HG02678 (cell line): ENCODE data around the gene TRIM28.
A peak's percentile ranks its signal among the peaks of the same experiment; 100 is the strongest.

Experiments used
- ATAC-seq: cut with Tn5 transposase; IDR thresholded peaks from one replicate; pipeline ENCODE4 v1.9.1; 2021; ENCODE audit warnings: mild to moderate bottlenecking, moderate library complexity; ENCODE audit not compliant: unreplicated experiment

The TRIM28 gene

DNA sequence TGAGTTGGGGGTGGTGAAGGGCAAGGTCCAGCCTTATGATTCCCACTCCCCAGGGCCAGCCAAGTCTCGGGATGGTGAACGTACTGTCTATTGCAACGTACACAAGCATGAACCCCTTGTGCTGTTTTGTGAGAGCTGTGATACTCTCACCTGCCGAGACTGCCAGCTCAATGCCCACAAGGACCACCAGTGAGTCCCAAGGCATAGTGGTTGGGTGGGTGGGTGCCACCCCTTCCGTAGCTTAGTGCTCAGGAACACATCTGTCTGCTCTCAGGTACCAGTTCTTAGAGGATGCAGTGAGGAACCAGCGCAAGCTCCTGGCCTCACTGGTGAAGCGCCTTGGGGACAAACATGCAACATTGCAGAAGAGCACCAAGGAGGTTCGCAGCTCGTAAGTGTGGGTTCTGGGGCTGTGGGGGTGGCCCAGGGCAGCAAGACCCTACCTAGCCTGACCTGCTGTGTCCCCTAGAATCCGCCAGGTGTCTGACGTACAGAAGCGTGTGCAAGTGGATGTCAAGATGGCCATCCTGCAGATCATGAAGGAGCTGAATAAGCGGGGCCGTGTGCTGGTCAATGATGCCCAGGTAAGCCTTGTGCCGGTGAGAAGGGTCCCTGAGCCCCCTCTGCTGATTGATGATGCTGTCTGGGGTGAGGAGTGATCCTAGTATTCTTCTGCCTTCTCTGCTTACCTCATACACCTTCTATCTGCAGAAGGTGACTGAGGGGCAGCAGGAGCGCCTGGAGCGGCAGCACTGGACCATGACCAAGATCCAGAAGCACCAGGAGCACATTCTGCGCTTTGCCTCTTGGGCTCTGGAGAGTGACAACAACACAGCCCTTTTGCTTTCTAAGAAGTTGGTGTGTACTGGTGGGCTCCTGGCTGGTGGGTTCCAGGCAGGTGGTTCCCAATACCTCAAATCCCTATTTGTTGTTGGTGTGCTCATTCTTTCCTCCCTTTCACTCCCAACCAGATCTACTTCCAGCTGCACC lies 3.8 kb downstream of the TRIM28 start:
- ATAC-seq = no peak

DNA sequence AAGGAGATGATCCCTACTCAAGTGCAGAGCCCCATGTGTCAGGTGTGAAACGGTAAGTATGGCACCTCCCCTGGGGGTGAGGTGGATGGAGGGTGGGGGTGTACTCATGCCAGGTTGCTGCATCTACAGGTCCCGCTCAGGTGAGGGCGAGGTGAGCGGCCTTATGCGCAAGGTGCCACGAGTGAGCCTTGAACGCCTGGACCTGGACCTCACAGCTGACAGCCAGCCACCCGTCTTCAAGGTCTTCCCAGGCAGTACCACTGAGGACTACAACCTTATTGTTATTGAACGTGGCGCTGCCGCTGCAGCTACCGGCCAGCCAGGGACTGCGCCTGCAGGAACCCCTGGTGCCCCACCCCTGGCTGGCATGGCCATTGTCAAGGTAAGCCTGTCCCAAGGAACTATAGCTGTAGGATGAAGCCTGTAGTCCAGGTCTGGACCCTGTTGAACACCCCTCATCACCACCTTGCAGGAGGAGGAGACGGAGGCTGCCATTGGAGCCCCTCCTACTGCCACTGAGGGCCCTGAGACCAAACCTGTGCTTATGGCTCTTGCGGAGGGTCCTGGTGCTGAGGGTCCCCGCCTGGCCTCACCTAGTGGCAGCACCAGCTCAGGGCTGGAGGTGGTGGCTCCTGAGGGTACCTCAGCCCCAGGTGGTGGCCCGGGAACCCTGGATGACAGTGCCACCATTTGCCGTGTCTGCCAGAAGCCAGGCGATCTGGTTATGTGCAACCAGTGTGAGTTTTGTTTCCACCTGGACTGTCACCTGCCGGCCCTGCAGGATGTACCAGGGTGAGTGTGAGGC lies 5.2 kb downstream of the TRIM28 start:
- no peak for ATAC-seq

DNA sequence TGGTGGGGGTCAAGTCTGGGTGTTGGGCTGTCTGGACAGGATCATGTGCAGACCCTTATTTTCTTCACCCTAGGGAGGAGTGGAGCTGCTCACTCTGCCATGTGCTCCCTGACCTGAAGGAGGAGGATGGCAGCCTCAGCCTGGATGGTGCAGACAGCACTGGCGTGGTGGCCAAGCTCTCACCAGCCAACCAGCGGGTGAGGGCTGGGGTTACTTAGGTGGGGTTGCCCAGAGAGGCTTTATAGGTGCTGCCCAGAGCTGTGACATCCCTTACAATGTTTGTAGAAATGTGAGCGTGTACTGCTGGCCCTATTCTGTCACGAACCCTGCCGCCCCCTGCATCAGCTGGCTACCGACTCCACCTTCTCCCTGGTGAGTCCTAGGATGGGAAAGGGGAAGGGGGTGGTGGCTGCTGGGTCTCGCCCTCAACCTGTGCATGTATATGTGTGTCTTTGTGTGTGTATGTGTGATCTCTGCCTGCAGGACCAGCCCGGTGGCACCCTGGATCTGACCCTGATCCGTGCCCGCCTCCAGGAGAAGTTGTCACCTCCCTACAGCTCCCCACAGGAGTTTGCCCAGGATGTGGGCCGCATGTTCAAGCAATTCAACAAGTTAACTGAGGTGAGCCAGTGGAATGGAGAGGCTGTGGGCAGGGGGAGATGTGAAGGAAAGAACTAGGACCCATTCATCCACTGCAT lies 5.9 kb downstream of the TRIM28 start:
- ATAC-seq = no peak

DNA sequence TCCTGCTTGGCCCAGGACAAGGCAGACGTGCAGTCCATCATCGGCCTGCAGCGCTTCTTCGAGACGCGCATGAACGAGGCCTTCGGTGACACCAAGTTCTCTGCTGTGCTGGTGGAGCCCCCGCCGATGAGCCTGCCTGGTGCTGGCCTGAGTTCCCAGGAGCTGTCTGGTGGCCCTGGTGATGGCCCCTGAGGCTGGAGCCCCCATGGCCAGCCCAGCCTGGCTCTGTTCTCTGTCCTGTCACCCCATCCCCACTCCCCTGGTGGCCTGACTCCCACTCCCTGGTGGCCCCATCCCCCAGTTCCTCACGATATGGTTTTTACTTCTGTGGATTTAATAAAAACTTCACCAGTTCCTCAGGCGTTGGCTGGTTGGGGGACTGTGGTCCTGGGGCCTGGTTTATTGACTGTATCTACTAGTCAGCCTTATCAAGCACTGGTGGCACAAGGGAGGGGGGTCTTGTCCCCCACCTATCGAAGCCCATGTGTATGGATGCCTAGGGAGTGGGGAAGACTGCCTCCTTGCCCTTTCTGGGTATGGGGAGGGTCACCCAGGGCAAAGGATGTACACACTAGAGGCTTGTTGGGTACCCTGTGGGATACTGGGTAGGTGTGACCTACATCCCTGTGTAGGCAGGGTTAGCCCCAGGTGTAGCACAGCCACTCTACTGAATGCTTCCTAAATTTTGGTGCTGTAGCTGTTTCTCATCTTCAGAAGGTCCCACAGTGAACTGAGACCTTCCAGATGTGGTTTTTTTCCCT lies 6.7 kb downstream of the TRIM28 start:
- no peak for ATAC-seq

DNA sequence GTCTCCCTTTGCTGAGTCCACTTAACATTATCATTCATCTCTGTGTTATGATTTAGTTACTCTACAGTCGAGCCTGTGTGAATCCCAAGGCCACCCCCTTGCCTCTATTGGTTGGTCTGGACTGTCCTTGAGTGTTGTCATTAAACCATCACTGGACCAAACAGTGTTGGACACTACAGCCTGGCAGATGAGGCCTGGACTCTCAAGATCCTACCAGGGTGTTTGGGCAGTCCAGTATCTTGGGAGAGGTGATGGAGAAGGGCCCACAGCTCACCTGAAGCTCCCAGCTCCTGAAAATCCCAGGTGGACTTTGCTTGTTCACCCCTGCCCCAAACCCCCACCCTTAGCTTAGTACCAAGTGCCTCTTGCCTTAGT lies 7.2 kb downstream of the TRIM28 start:
- no peak for ATAC-seq

DNA sequence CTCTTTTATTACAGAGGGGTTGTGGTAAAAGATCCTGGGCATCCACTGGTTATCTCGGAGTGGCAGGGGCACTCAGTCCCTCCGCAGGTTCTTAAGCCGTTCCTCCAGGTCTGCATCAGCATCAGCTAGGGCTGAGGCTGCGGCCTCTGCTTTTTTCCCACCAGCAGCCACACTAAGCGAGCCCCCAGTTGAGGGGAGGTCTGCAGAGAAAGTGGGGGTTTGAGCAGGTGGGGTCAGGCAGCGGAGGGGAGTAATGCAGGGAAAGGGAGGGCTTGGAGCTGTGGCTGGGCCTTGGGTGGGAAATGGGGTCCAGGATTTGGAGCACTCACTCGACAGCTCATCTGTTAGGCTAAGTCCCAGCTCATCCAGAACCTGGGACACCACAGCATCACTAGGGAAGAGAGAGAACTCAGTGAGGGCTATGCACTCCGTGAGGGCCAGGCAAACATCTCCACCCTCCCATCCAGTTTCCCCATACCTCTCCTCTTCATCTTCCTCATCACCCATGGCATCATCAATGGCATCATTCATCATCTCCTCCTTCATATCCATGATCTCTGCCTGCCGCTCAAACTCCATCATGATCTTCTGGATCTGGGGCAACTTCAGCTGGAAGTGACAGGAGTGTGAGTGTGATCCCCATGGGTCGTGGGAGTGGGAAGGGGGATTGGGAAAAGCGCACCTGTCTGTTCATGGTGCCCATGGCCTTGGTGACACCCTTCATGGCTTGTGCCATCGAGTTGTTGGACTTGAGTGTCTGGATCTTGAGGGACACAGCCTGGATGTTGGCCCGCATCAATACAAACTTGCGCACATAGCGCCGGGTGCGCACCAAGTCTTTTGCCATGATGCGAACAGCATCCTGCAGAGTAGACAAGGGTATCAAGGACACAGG lies 8.0 kb downstream of the TRIM28 start:
- ATAC-seq = no peak

DNA sequence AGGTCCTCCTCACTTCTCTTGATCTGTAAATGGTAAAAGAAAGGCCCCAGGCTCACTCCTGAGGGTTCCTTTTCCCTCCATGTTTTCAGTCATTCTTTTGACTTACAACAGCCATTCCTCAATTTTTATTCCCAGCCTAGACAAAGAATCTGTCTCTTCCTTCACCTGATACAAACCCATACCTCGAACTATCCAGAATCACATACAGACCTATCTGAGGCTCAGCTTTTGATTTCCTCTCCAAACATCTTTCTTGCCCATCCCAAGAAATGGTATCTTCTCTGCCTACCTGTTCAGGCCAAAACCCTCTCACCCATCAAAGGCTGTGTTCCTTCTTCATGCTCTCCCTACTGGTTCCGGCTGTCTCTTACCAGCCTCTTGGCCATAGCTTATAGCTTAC lies 8.8 kb downstream of the TRIM28 start:
- ATAC-seq = no peak

DNA sequence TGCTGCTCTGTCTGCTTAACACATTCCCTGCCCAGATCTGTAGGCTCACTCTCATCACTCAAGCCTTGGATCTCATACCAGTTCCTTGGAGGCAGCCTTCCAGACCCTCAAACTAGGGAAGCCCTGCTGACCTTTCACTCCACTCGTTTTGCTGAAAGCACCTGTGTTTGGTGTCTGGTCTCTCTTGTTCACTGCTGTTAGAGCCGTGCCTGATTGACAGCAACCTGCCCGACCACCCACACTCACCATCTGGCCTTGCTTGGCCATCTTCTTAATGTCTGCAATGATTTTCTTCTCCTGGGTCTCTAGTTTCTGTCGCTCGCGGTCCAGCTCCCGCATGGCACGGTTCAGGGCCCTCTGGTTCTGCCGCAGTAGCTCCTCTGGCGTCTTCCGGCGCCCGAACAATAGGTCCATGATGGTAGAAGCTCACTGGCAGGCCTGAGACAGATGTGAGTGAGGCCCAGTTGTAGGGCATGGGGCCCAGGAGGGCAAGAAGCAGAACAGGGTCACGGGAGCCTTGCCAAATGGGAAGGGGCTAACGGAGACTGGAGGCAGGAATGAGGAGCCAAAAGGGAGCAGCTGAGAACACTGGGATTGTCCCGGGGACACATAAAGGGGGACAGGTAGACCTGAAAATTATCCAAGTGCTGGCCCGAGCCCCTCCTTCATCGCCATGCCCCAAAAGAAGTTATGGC lies 10.1 kb downstream of the TRIM28 start:
- ATAC-seq = no peak

DNA sequence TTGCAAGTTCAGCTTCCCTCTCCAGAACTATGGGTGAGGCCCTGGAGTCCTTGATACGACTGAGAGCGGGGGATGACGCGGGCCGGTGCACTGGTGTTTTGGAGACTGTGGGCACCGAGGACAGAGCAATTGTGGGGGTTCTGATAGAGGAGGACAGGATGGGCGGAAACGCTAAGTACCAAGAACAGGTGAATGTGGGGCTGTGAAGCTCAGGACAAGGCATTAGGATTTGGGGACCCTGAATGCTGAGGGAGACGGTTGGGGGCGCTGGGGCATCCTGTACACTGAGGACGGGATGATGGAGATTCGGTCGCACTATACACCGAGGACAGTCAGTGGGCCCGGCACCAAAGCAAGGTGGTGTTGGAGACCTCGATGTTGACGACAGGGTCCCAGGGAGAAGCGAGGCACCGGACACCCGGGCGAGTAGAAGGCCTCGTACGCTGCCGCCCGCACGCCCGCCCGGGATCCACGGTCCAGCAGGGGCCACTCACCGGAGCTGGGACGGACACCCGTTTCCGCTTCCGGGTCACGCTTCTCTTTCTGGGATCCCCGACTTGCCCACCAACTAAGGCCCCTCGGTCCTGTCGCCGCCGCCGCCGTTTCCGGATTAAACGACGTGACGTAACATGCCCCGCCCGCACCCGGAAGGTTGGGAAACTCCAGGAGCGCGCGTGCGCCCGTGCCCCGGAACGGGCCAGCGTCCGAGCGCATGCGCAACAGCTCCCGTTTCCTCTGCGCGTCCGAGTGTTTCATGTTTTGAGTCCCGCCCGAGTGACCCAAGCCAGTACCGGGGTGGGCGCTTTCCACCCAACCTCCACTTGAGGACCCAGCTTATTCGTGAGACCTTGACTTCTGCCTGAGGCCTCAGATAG lies 10.9 kb downstream of the TRIM28 start, which contains the start of gene CHMP2A:
TSS of gene CHMP2A (minus strand) at position 612 of the 875 bp plus-strand sequence. CDS start 893 bp downstream, outside the sequence.
- peak; percentile 35 for ATAC-seq

DNA sequence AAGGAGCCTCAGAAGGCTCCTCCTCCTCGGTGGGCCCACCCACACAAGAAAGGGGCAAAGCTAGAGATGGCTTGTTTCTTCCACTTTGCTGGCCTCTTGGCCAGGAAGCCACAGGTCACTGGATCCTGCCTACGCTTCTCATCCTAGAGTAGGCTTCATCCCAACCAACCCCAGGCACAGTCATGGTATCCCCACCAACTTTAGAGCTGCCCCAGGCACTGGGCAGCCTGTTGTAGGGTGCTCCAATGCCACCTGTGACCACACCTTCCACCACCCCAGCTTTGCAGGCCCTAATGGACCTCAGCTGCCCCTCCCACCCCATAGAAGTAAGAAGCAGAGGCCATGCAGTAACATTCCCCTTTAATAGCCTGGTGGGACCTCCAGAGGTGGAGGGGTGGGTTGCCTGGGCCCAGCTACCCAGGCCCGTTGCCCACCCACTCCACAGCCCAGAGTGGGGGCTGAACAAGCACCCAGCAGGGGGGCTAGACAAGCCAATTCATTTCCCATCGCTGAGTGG lies 11.6 kb downstream of the TRIM28 start:
- no peak for ATAC-seq

DNA sequence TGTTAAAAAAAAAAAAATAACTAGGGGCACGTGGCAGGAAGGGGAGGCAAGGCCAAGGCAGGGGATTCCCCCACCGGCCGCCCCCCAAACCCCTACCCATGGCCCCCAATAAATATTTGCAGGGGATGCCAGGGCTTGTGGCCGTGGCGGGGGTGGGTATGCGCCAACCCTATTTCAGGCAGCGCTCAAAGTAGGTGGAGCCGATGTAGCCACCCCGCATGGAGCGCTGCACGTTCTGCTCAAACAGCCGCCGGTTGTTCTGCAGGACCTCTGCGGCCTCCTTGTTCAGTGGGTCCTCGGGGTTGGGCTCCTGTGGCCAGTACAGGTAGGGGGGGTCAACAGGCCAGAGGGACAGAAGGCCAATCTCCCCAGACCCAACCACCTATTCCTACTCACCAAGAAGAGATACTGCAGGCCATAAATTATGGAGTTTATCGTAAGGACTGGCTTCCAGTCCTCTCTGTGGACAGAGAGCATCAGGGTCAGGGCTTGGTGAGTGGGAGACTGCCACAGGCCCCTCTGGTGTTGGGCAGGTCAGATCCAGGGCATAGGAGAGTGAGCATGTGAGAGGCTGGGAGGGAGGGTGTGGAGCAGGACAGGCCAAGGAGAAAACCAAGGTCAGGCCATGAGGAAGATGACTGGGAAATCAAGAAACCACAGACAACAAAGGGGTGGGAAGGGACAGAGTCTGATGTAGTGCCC lies 12.2 kb downstream of the TRIM28 start:
- ATAC-seq = no peak

DNA sequence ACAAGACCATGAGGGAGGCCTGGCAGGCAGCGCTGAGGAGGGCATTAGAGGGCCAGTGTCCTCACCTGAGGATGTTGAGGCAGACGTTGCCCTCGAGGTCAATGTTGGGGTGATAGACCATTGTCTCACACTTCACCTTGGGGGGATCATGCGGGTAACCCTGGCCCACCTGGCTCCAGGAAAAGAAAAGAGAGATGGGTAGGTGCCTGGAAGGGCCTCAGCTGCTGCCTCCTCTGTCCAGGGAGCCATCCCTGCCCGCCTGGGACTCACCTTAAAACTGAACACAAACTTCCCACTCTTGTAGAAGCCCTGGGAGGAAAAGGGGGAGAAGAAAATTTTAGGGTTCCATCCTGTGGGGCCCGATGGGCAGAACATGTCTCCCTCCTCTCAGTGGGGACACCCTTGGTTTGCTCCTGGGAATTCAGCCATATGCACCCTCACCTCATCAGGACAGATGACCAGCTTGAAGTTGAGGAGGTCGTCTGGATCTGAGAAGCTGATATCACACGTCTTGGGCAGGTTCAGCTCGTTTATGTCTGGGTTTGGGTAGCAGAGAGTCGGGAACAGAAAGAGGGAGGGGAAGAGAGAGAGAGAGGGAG lies 12.9 kb downstream of the TRIM28 start:
- no peak for ATAC-seq

DNA sequence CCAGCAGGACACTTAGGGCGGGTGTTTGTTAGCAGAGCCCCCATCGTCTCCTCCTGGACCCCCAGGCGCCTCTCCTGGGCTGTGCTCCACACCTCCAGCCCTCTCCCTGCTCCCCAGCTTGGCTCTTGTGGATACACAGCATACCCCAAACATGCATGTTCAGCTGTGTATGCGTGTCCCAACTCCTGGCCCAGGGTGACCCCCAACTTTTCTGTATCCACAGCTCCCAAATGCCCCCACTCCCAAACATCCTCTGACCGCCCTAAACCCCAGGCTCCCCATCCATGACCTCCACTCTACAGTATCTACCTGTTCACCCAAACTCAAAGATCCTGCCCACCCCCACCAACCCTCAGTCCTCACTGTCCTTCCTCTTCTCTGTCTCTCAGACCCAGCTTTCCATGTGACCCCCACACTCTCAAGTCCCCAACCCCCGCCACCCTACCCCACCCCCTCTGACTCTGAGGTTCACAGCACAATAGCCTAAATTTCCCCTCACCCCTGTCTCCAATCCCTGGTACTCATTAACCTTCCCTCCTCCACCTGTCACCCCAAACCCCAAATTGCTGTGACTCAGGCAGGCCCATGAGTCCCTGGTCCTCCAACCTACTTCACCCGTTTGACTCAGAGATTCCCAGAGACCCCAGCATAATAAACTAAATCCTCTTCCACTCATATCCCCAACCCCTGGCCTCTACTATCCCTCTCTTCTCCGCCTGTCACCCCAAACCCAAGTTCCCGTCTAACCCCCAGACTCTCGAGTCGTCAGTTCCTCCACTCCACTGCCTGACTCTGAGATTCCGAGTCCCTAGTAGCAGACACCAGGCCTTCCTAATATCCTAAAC lies 13.6 kb downstream of the TRIM28 start:
- no peak for ATAC-seq

DNA sequence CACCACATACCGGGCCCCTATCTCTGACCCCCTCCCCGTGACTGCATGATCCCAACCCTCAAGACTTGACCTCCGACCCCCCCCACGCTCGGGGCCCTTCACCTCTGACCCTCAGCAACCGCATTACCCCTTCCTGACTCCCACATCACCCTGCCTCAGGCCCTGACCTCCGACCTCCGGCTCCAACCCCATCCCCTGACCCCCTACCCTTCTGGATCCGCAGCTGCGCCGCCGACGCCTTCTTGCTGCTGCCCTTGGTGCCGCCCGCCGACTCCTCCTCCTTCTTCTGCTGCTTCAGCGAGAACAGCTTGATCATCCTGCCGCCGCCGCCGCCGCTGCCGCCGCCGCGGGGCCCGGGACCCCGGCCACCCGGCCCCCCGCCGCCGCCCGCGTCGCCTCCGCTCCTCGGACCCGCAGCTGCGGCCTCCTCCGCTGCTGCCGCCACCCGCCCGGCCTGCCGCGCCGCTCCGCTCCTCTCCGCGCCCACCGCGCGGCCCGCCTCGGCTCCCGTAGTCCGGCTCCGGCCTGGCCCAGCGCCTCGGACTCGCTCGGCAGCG lies 14.3 kb downstream of the TRIM28 start, which contains the start of gene UBE2M:
TSS of gene UBE2M (minus strand) at position 546 of the 557 bp plus-strand sequence. CDS start at position 316, 230 bp downstream.
- ATAC-seq = peak; percentile 0

DNA sequence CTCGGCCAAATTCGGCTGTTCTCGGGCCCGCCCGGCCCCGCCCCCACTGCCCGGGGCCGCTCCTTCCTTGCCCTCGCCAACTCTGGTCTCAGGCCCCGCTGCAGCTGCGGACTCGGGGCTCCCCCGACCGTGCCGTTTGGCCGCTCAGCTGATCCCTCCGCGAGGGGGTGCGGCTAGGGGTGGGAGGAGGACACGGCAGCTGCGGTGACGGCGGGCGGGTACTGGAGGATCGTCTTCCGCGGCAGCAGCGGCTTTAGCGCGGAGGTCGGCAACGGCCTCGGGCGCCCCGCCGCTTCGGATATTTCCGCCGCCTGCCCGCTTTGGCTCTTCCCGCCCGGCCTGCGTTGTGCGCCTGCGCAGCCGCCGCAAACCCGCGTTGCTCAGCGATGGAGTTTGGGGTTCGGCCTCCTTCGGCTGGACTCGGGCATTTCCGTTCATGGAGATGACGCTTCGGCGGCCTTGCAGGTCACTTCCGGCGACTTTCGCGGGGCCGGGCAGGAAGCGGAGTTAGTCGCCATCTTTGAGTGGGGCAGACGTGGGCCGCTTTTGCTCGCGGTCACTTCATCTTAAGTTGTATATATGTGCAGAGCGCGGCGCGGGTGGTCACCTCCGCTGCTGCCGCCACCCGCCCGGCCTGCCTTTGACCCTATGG lies 14.9 kb downstream of the TRIM28 start:
- ATAC-seq = peak; percentile 57
